SU-DHL-6 (cell line): ENCODE measurements around the gene CFAP74.
A peak's percentile ranks its signal among the peaks of the same experiment; 100 is the strongest.

Experiments used
- H2AFZ ChIP-seq: fragments of 200-600 bp; sonication (generic); 2 replicates; pipeline ENCODE4 v1.6.1; 2014; ENCODE audit warnings: low read depth, mild to moderate bottlenecking, moderate library complexity, mixed read lengths, antibody characterized with exemption, low read length; ENCODE audit not compliant: severe bottlenecking
- H3F3A ChIP-seq: fragments of 200-600 bp; shearing (Covaris generic); 2 replicates; pipeline ENCODE4 v1.6.0; 2016; ENCODE audit warnings: antibody characterized with exemption, mild to moderate bottlenecking; ENCODE audit not compliant: insufficient read depth
- H3K27ac ChIP-seq: fragments of 200-600 bp; sonication (generic); 2 replicates; pipeline ENCODE4 v1.5.1; 2016; ENCODE audit warnings: low read depth, mild to moderate bottlenecking, low read length, moderate library complexity, mixed read lengths
- H3K27me3 ChIP-seq: fragments of 200-600 bp; sonication (generic), shearing (Covaris generic); 2 replicates; pipeline ENCODE4 v1.6.0; 2014; ENCODE audit warnings: mild to moderate bottlenecking, low read length
- H3K36me3 ChIP-seq: fragments of 200-600 bp; sonication (generic); 2 replicates; pipeline ENCODE4 v1.6.1; 2014; ENCODE audit warnings: mild to moderate bottlenecking, low read length, mixed read lengths
- H3K4me2 ChIP-seq: fragments of 300-600, 200-600 bp; shearing (Covaris generic), sonication (generic); 2 replicates; pipeline ENCODE4 v1.6.0; 2014; ENCODE audit warnings: low read length, low read depth, mild to moderate bottlenecking; ENCODE audit not compliant: poor library complexity, severe bottlenecking
- H3K4me3 ChIP-seq: fragments of 200-600 bp; sonication (generic); 2 replicates; pipeline ENCODE4 v1.5.1; 2014; ENCODE audit warnings: antibody characterized with exemption, low read length, mild to moderate bottlenecking, mixed read lengths; ENCODE audit not compliant: insufficient read depth, poor library complexity, severe bottlenecking
- H3K79me2 ChIP-seq: fragments of 200-600 bp; sonication (generic); 2 replicates; pipeline ENCODE4 v1.6.1; 2014; ENCODE audit warnings: mild to moderate bottlenecking, low read length, moderate library complexity; ENCODE audit not compliant: insufficient read depth
- H3K9ac ChIP-seq: fragments of 200-600 bp; sonication (generic); 2 replicates; pipeline ENCODE4 v1.7.0; 2014; ENCODE audit warnings: mild to moderate bottlenecking, low read length
- H3K9me2 ChIP-seq: fragments of 200-600 bp; sonication (generic); replicated peaks from 2 replicates; pipeline ENCODE4 v1.6.1; 2014; ENCODE audit warnings: low read length; ENCODE audit not compliant: insufficient read depth
- H3K9me3 ChIP-seq: fragments of 200-600 bp; sonication (generic); 2 replicates; pipeline ENCODE4 v1.6.1; 2014; ENCODE audit warnings: low read length, mixed read lengths; ENCODE audit not compliant: insufficient read depth
- H4K20me1 ChIP-seq: fragments of 200-600 bp; sonication (generic); 2 replicates; pipeline ENCODE4 v1.6.1; 2014; ENCODE audit warnings: low read depth, mild to moderate bottlenecking, antibody characterized with exemption, low read length, moderate library complexity, mixed read lengths
- CTCF ChIP-seq: fragments of 200-600 bp; sonication (generic); IDR thresholded peaks from one replicate; pipeline ENCODE4 v1.5.1; 2017; ENCODE audit warnings: antibody characterized with exemption, mild to moderate bottlenecking, low read length, moderate library complexity; ENCODE audit not compliant: insufficient read depth, poor library complexity, severe bottlenecking
- EZH2phosphoT487 ChIP-seq: fragments of 200-600 bp; sonication (generic), shearing (Covaris generic); conservative IDR thresholded peaks from 2 replicates; pipeline ENCODE4 v1.6.1; 2018; ENCODE audit warnings: mild to moderate bottlenecking, antibody characterized with exemption, low read length, moderate library complexity, mixed read lengths

CFAP74 gene

GRCh38 chr1:1900883-1901640 lies 102.5 kb downstream of the CFAP74 start:
- H3K4me2 ChIP-seq = no peak overlapping the region
- TF ChIP-seq CTCF (no peak), EZH2phosphoT487 (no peak)
- no peaks in the 10 kb centered on the region for H3K9me3 ChIP-seq
- no peaks in the 10 kb centered on the region for H3K79me2 ChIP-seq
- H3K4me3 ChIP-seq = no peak overlapping the region
- no peaks in the 10 kb centered on the region for H3K9me2 ChIP-seq
- no peaks in the 10 kb centered on the region for H3K27me3 ChIP-seq
- H3K9ac ChIP-seq = no peak overlapping the region
- no peak overlapping the region for H3K27ac ChIP-seq
- H3F3A ChIP-seq = no peaks in the 10 kb centered on the region
- no peaks in the 10 kb centered on the region for H3K36me3 ChIP-seq
- no peak overlapping the region for H2AFZ ChIP-seq
- H4K20me1 ChIP-seq = no peaks in the 10 kb centered on the region

- no peak overlapping the region for H3K9ac ChIP-seq
- no peak for TF ChIP-seq CTCF
- TF ChIP-seq EZH2phosphoT487 = no peak
Observed at GRCh38 chr1:1899967-1900327, 103.6 kb downstream of the CFAP74 start.

GRCh38 chr1:1899266-1899966 lies 104.2 kb downstream of the CFAP74 start:
- no peak overlapping the region for H2AFZ ChIP-seq
- H3K4me3 ChIP-seq = no peak overlapping the region
- peak overlapping the region; percentile 11; the same call in 1 of the 2 replicates for H3K9ac ChIP-seq
- no peaks in the 10 kb centered on the region for H3F3A ChIP-seq
- H3K79me2 ChIP-seq = no peaks in the 10 kb centered on the region
- TF ChIP-seq EZH2phosphoT487 (no peak), CTCF (no peak)
- H4K20me1 ChIP-seq = no peaks in the 10 kb centered on the region
- no peaks in the 10 kb centered on the region for H3K9me3 ChIP-seq
- no peak overlapping the region for H3K4me2 ChIP-seq
- no peaks in the 10 kb centered on the region for H3K27me3 ChIP-seq
- H3K9me2 ChIP-seq = no peaks in the 10 kb centered on the region
- no peak overlapping the region for H3K27ac ChIP-seq
- H3K36me3 ChIP-seq = no peaks in the 10 kb centered on the region

More at GRCh38 chr1:1899967-1900327, 103.6 kb downstream of the CFAP74 start:
- H3K27me3 ChIP-seq = no peaks in the 10 kb centered on the region
- no peaks in the 10 kb centered on the region for H3F3A ChIP-seq
- no peaks in the 10 kb centered on the region for H3K36me3 ChIP-seq
- no peaks in the 10 kb centered on the region for H4K20me1 ChIP-seq
- H3K4me3 ChIP-seq = no peak overlapping the region
- H3K4me2 ChIP-seq = no peak overlapping the region
- no peaks in the 10 kb centered on the region for H3K9me3 ChIP-seq
- no peaks in the 10 kb centered on the region for H3K9me2 ChIP-seq
- H2AFZ ChIP-seq = no peak overlapping the region
- H3K27ac ChIP-seq = no peak overlapping the region
- no peaks in the 10 kb centered on the region for H3K79me2 ChIP-seq
